OCI-LY1 (cell line): ENCODE measurements around the gene CYB5D1.

Source experiments
- H2AFZ ChIP-seq: fragments of 200-600 bp; sonication (generic), shearing (Covaris generic); 2 replicates; pipeline ENCODE4 v1.6.0; 2014; ENCODE audit warnings: antibody characterized with exemption, mild to moderate bottlenecking, low read length
- H3F3A ChIP-seq: fragments of 200-600 bp; sonication (generic), shearing (Covaris generic); 2 replicates; pipeline ENCODE4 v1.6.0; 2014; ENCODE audit warnings: mild to moderate bottlenecking, antibody characterized with exemption, low read length, moderate library complexity; ENCODE audit not compliant: insufficient read depth
- H3K27ac ChIP-seq: fragments of 200-600 bp; sonication (generic); 2 replicates; pipeline ENCODE4 v1.5.1; 2014; ENCODE audit warnings: low read length, mixed run types, mild to moderate bottlenecking, low read depth; ENCODE audit not compliant: poor library complexity, severe bottlenecking
- H3K27me3 ChIP-seq: fragments of 200-600 bp; sonication (generic); 2 replicates; pipeline ENCODE4 v1.6.0; 2014; ENCODE audit warnings: antibody characterized with exemption, mild to moderate bottlenecking, low read length, moderate library complexity; ENCODE audit not compliant: insufficient read depth
- H3K36me3 ChIP-seq: fragments of 200-600 bp; sonication (generic); 2 replicates; pipeline ENCODE4 v1.6.1; 2014; ENCODE audit warnings: mild to moderate bottlenecking, antibody characterized with exemption, low read length, moderate library complexity, mixed read lengths; ENCODE audit not compliant: insufficient read depth
- H3K4me1 ChIP-seq: fragments of 200-600 bp; sonication (generic); 2 replicates; pipeline ENCODE4 v1.5.1; 2014; ENCODE audit warnings: mild to moderate bottlenecking, low read length, moderate library complexity; ENCODE audit not compliant: insufficient read depth, severe bottlenecking
- H3K4me2 ChIP-seq: fragments of 200-600 bp; sonication (generic), shearing (Covaris generic); 2 replicates; pipeline ENCODE4 v1.6.1; 2014; ENCODE audit warnings: low read length
- H3K4me3 ChIP-seq: fragments of 200-600 bp; sonication (generic); 2 replicates; pipeline ENCODE4 v1.5.1; 2014; ENCODE audit warnings: low read length, low read depth, mild to moderate bottlenecking, mixed read lengths; ENCODE audit not compliant: poor library complexity, severe bottlenecking
- H3K79me2 ChIP-seq: fragments of 200-600 bp; shearing (Covaris generic); 2 replicates; pipeline ENCODE4 v1.6.1; 2016; ENCODE audit warnings: mixed run types, low read length, mixed read lengths; ENCODE audit not compliant: insufficient read depth
- H3K9ac ChIP-seq: fragments of 200-600 bp; sonication (generic), shearing (Covaris generic); 2 replicates; pipeline ENCODE4 v1.6.1; 2014; ENCODE audit warnings: mild to moderate bottlenecking, low read length, mixed read lengths
- H3K9me2 ChIP-seq: fragments of 200-600 bp; sonication (generic), shearing (Covaris generic); 2 replicates; pipeline ENCODE4 v1.6.1; 2014; ENCODE audit warnings: low read depth, mild to moderate bottlenecking, low read length, mixed read lengths
- H3K9me3 ChIP-seq: fragments of 200-600 bp; shearing (Covaris generic); 2 replicates; pipeline ENCODE4 v1.6.1; 2014; ENCODE audit warnings: low read length, mixed read lengths
- H4K20me1 ChIP-seq: fragments of 200-600 bp; sonication (generic), shearing (Covaris generic); 2 replicates; pipeline ENCODE4 v1.6.0; 2016; ENCODE audit warnings: mild to moderate bottlenecking, low read length; ENCODE audit not compliant: insufficient read depth
- CTCF ChIP-seq: fragments of 200-600 bp; sonication (generic), shearing (Covaris generic); IDR thresholded peaks from 2 replicates; pipeline ENCODE4 v1.5.1; 2017; ENCODE audit warnings: mild to moderate bottlenecking, antibody characterized with exemption, low read length, moderate library complexity, mixed read lengths
- EZH2 ChIP-seq: fragments of 200-600 bp; sonication (generic), shearing (Covaris generic); IDR thresholded peaks from 2 replicates; pipeline ENCODE4 v1.8.0; 2017; ENCODE audit warnings: borderline replicate concordance, mixed run types, mild to moderate bottlenecking, antibody characterized with exemption, low read length, moderate library complexity, mixed read lengths

The CYB5D1 gene

DNA sequence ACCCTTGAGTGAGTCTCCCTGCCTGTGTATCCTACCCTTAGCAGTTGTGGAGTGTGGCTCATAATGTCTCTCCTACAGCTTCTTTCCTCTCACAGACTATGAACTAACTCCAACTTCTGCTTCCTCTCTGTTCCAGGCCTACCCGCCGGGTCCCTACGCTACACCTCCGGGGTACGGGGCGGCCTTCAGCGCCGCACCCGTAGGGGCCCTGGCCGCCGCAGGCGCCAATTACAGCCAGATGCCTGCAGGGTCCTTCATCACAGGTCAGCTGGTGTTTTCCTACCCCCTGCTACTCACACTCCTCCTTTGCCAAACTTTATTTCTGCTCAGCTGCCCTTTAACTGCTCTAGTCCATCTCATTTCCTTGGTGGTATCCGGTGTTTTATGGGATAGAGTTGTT, 52.9 kb downstream of the CYB5D1 start:
- Histone ChIP-seq H3K9ac (no peak overlapping the region), H3K27ac (no peak overlapping the region), H3K79me2 (no peaks in the 10 kb centered on the region), H3K4me3 (no peak overlapping the region), H3K4me1 (peaks cover 14% of the 10 kb centered on the region), H3K9me3 (no peaks in the 10 kb centered on the region), H3K4me2 (no peak overlapping the region), H3F3A (no peaks in the 10 kb centered on the region), H3K9me2 (no peaks in the 10 kb centered on the region), H3K27me3 (no peaks in the 10 kb centered on the region), H2AFZ (no peak overlapping the region), H3K36me3 (peaks cover 69% of the 10 kb centered on the region), H4K20me1 (no peaks in the 10 kb centered on the region)
- TF ChIP-seq EZH2: no peak
- TF ChIP-seq CTCF: no peak

- H3K27me3 ChIP-seq: no peaks in the 10 kb centered on the region
- H3K4me3 ChIP-seq: no peak overlapping the region
- peaks cover 16% of the 10 kb centered on the region for H3K4me1 ChIP-seq
- TF ChIP-seq EZH2 (no peak), CTCF (no peak)
- H3K79me2 ChIP-seq: no peaks in the 10 kb centered on the region
- peaks cover 65% of the 10 kb centered on the region for H3K36me3 ChIP-seq
- H3F3A ChIP-seq: no peaks in the 10 kb centered on the region
- no peak overlapping the region for H3K27ac ChIP-seq
- no peaks in the 10 kb centered on the region for H3K9me3 ChIP-seq
- no peak overlapping the region for H2AFZ ChIP-seq
- H3K9me2 ChIP-seq: no peaks in the 10 kb centered on the region
- no peaks in the 10 kb centered on the region for H4K20me1 ChIP-seq
- H3K4me2 ChIP-seq: no peak overlapping the region
- no peak overlapping the region for H3K9ac ChIP-seq
Measured at GRCh38 chr17:7911116-7911515, 53.3 kb downstream of the CYB5D1 start.
